Activated naive CD8-positive, alpha-beta T cell treated with anti-CD3 and anti-CD28 coated beads, Interleukin-2, amount 10 ng/mL, durations not matched to agents 7 days and 5 days (primary cell): Measurements from ENCODE around the gene SETD4. TPM values are rescaled to one million over a fixed set of nuclear protein-coding genes. Genes with fewer than 3 reads are reported as not detected.

Experiments used
- ATAC-seq: fragments of 150-1000 bp; cut with Tn5 transposase; one replicate; pipeline ENCODE4 v1.10.0; 2021; ENCODE audit warnings: low read depth, moderate library complexity
- POLR2A ChIA-PET: fragments of 350-600 bp; sonication (Branson Sonifier 250); formaldehyde crosslinking; loops from one replicate; lab custom pipeline; 2021; ENCODE audit warnings: antibody characterized with exemption; lab: Charles Lee
- DNase-seq: peaks from one replicate; pipeline ENCODE4 v3.0.0; 2021
- H3K27ac Mint-ChIP-seq: one replicate; pipeline ENCODE4 v1.8.0; 2022; ENCODE audit warnings: mild to moderate bottlenecking, mixed read lengths
- H3K27me3 Mint-ChIP-seq: one replicate; pipeline ENCODE4 v1.8.0; 2022; ENCODE audit warnings: mild to moderate bottlenecking, moderate library complexity, mixed read lengths
- H3K36me3 Mint-ChIP-seq: one replicate; pipeline ENCODE4 v1.8.0; 2021; ENCODE audit warnings: mild to moderate bottlenecking, mixed read lengths
- H3K4me1 Mint-ChIP-seq: one replicate; pipeline ENCODE4 v1.8.0; 2021; ENCODE audit warnings: mixed read lengths
- H3K4me3 Mint-ChIP-seq: one replicate; pipeline ENCODE4 v1.8.0; 2022; ENCODE audit warnings: mild to moderate bottlenecking, moderate library complexity, mixed read lengths
- H3K9me3 Mint-ChIP-seq: one replicate; pipeline ENCODE4 v1.8.0; 2021; ENCODE audit warnings: mixed read lengths
- total RNA-seq, 2 experiments: library from RNA; stranded (reverse); gene quantifications; one replicate each; pipeline ENCODE4 v1.2.3, GENCODE V29; 2021

Gene SETD4
- total RNA-seq, 2 experiments from 2014 or later: 20.5 to 29.7 TPM

GRCh38 chr21:36052860-36053714 lies 7.2 kb downstream of the SETD4 start:
- Mint-ChIP-seq H3K27ac (no peak overlapping the region), H3K4me1 (peaks cover 16% of the 10 kb centered on the region), H3K9me3 (no peaks in the 10 kb centered on the region), H3K36me3 (peaks cover 43% of the 10 kb centered on the region), H3K4me3 (no peak overlapping the region), H3K27me3 (no peaks in the 10 kb centered on the region)
- POLR2A ChIA-PET: interaction anchor here (1.3 kb wide), 1 partner anchor 24 kb away, joined by 3 read pairs; no protein-coding TSS in a partner anchor
- ATAC-seq: no peak
- DNase-seq: no peak

DNA sequence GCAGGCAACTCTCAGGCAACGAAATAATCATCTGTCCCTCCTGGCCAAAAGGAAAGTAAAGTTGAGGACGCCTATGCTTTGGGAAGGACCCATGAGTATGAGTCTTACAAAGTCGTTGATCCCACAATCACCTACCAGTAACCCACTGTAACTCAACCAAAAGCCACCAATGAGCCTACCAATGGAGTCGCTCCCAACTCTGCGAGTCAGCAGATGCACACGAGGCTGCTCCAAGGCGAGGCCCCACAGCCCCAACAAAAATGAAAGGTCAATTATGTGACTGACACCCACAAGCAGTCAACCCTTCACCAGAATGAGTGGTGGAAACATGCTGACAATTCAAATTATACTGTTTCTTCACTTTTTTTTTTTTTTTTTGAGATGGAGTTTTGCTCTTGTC lies 12.0 kb downstream of the SETD4 start:
- POLR2A ChIA-PET: no interaction called here
- H3K4me3 Mint-ChIP-seq: no peak overlapping the region
- peaks cover 3% of the 10 kb centered on the region for H3K4me1 Mint-ChIP-seq
- H3K27ac Mint-ChIP-seq: no peak overlapping the region
- DNase-seq: no peak
- no peaks in the 10 kb centered on the region for H3K27me3 Mint-ChIP-seq
- peaks cover 43% of the 10 kb centered on the region for H3K36me3 Mint-ChIP-seq
- no peak for ATAC-seq
- no peaks in the 10 kb centered on the region for H3K9me3 Mint-ChIP-seq

GRCh38 chr21:36047139-36047538 lies 13.2 kb downstream of the SETD4 start:
- ATAC-seq (no peak), DNase-seq (no peak)
- H3K4me1 Mint-ChIP-seq: peaks cover 3% of the 10 kb centered on the region
- no peak overlapping the region for H3K27ac Mint-ChIP-seq
- H3K36me3 Mint-ChIP-seq: peaks cover 43% of the 10 kb centered on the region
- no peaks in the 10 kb centered on the region for H3K9me3 Mint-ChIP-seq
- H3K4me3 Mint-ChIP-seq: no peak overlapping the region
- H3K27me3 Mint-ChIP-seq: no peaks in the 10 kb centered on the region
- POLR2A ChIA-PET: no interaction called here

- Mint-ChIP-seq H3K27me3 (no peaks in the 10 kb centered on the region), H3K9me3 (no peaks in the 10 kb centered on the region), H3K27ac (no peak overlapping the region), H3K4me1 (peaks cover 4% of the 10 kb centered on the region), H3K4me3 (no peak overlapping the region), H3K36me3 (peaks cover 43% of the 10 kb centered on the region)
- POLR2A ChIA-PET: no interaction called here
- ATAC-seq (no peak), DNase-seq (no peak)
Observed at GRCh38 chr21:36045993-36046392, 14.3 kb downstream of the SETD4 start.

DNA sequence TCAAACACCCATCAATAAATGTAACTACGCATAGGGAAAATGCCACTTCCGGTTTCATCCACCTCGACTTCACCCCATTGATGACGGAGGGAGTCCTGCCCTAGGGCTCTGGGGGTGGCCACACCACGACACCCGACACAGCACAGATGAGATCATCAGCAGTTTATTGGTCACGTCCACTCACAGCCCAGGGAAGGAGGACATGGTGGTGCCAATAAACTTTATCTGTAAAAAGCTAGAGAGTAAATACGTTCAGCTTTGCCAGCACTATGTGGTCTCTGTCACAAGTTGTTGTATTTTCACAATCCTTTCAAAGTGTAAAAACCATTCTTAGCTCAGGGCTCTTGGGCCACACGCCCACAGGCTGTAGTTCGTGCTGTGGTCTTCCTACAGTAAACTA lies 16.3 kb downstream of the SETD4 start:
- no peak for ATAC-seq
- Mint-ChIP-seq H3K4me1 (peaks cover 4% of the 10 kb centered on the region), H3K9me3 (no peaks in the 10 kb centered on the region), H3K27me3 (no peaks in the 10 kb centered on the region), H3K4me3 (no peak overlapping the region), H3K36me3 (peaks cover 29% of the 10 kb centered on the region), H3K27ac (no peak overlapping the region)
- DNase-seq: no peak
- POLR2A ChIA-PET: interaction anchor here (0.8 kb wide), 1 partner anchor 532 kb away, joined by 4 read pairs; no protein-coding TSS in a partner anchor

DNA sequence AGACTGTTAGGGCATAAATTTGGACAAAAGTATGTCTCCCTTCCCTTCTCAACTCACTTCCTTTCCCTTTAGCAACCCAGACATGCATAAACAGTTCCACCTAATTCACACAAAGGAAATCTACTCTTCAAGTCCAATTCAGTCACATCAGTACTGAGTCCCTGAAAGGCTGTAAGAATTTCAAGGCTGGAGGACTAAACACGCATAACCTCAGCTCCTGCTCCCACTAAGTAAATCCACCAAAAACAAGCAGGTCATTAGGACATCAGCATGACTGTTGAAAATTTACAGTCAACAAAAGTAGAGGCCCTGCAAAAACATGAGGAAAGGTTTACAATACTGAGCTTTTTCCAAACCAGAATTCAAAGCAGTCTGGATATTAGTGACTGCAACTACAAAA lies 18.4 kb downstream of the SETD4 start:
- POLR2A ChIA-PET: interaction anchor here (1.3 kb wide), 1 partner anchor 18 kb away, joined by 3 read pairs; no protein-coding TSS in a partner anchor
- H3K27ac Mint-ChIP-seq: no peak overlapping the region
- no peaks in the 10 kb centered on the region for H3K27me3 Mint-ChIP-seq
- ATAC-seq: no peak
- H3K36me3 Mint-ChIP-seq: peaks cover 19% of the 10 kb centered on the region
- peaks cover 2% of the 10 kb centered on the region for H3K4me1 Mint-ChIP-seq
- no peak for DNase-seq
- H3K4me3 Mint-ChIP-seq: no peak overlapping the region
- H3K9me3 Mint-ChIP-seq: no peaks in the 10 kb centered on the region

DNA sequence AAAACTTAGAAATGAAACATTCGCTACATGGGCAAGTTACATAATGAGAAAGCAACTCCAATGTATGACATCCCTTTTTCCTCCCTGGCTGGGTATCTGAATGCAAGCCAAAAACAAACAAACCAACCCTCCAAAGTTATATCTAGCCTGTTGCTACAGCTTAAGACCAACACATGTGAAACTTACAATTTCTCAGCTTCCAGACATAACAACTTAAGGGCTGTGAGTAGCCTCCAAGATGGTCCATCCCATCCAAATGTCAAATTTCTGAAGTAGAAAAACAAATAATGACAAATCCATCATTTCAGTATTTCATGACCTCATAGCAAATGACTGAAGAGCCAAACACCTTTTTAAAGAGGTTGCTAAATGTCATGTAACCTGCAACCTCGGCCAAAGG lies 19.9 kb downstream of the SETD4 start:
- Mint-ChIP-seq H3K36me3 (peaks cover 24% of the 10 kb centered on the region), H3K4me3 (no peak overlapping the region), H3K9me3 (no peaks in the 10 kb centered on the region), H3K27ac (no peak overlapping the region), H3K27me3 (no peaks in the 10 kb centered on the region), H3K4me1 (peaks cover 2% of the 10 kb centered on the region)
- no peak for ATAC-seq
- POLR2A ChIA-PET: no interaction called here
- DNase-seq: no peak

GRCh38 chr21:36039861-36040260 lies 20.5 kb downstream of the SETD4 start:
- peaks cover 2% of the 10 kb centered on the region for H3K4me1 Mint-ChIP-seq
- H3K27me3 Mint-ChIP-seq: no peaks in the 10 kb centered on the region
- no peak for DNase-seq
- no peak overlapping the region for H3K27ac Mint-ChIP-seq
- H3K4me3 Mint-ChIP-seq: no peak overlapping the region
- H3K9me3 Mint-ChIP-seq: no peaks in the 10 kb centered on the region
- peaks cover 25% of the 10 kb centered on the region for H3K36me3 Mint-ChIP-seq
- POLR2A ChIA-PET: no interaction called here
- no peak for ATAC-seq

DNA sequence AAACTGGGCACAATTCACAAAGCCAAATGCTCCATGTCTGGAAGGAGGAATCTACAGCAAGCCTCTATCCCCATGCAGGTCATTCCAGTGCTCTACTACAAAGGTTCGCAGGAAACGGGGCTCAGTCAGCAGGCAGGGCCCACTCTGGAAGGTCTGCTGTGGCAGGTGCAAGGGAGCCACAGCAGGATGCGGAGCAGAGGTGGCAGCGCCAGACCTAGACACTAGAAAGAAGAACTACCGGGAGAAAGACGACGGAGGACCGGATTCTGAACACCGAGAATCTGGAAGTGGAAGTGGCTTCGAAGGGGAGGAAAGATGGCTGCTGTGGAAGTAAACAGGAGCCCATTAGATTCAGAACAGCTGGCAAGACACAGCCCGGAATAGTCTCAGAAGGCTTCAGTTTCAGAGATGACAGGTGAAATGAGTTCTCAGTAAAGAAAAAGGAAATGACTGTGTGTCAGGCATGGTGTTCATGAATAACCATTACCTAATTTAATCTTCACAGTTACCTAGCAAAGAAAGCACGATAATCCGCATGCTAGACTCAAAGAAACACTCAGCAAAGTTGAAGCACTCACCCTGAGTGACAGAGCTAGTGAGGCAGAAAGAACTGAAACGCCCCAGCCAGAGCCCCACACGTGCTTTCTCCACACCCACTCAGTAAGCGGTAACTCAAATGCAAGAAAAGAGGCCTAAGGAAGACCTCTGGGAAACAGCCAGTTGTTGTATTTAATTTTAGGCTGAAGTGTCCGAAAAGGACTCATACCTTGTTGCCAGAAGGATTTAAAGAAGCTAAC lies 21.4 kb downstream of the SETD4 start:
- Mint-ChIP-seq H3K4me3 (no peak overlapping the region), H3K27ac (peak overlapping the region; percentile 10), H3K9me3 (no peaks in the 10 kb centered on the region), H3K27me3 (no peaks in the 10 kb centered on the region), H3K36me3 (peaks cover 19% of the 10 kb centered on the region), H3K4me1 (peaks cover 2% of the 10 kb centered on the region)
- no peak for DNase-seq
- no peak for ATAC-seq
- POLR2A ChIA-PET: no interaction called here

DNA sequence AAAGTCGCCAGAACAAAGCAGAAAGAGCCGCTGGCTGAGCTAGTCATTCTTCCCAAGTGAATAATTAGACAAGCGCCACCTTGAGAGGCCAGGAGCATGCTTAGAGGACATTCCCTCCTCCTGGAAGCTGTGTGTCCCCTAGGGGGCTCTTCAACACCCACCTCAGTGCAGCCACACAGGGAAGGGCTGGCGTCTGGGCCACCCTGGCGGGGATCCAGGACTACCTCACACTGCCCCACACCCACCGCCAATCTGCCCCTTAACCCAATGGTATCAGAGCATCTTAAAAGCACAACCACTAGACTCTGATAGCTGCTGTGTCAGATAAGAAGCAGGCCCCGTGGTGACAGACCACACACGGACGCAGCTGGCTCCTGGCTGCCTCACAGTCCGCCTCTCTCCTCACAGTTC lies 24.9 kb downstream of the SETD4 start:
- ATAC-seq (no peak), DNase-seq (no peak)
- H3K4me1 Mint-ChIP-seq: no peaks in the 10 kb centered on the region
- H3K9me3 Mint-ChIP-seq: no peaks in the 10 kb centered on the region
- no peak overlapping the region for H3K4me3 Mint-ChIP-seq
- POLR2A ChIA-PET: no interaction called here
- no peak overlapping the region for H3K27ac Mint-ChIP-seq
- H3K36me3 Mint-ChIP-seq: peaks cover 15% of the 10 kb centered on the region
- no peaks in the 10 kb centered on the region for H3K27me3 Mint-ChIP-seq

DNA sequence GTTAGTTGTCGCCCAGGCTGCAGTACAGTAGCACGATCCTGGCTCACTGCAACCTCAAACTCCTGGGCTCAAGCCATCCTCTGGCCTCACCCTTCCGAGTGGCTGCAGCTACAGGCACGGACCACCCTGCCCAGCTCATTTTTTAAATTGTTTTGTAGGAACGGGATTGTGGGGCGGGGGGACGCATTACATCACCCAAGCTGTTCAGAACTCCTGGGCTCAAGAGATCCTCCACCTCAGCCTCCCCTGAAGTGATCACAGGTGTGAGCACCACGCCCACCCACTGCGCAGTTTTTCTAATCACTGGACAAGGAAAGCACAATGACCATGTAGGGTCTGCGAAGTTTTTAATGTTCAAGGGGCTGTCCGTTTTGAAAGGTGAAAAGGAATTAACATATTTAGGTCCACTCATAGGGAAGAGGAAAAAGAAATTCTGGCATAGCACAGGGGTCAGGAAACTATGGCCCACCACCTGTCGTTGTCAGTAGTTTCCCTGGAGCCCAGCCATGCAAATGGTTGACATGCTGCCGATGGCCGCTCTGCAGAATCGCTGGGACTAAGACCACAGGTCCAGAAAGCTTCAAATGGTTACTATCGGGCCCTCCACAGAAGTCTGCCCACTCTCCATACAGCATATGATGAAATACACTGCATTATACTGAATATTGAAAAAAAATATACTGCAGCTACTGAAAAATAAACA lies 26.0 kb downstream of the SETD4 start:
- H3K27ac Mint-ChIP-seq: no peak overlapping the region
- no peaks in the 10 kb centered on the region for H3K9me3 Mint-ChIP-seq
- ATAC-seq (no peak), DNase-seq (no peak)
- POLR2A ChIA-PET: no interaction called here
- H3K4me1 Mint-ChIP-seq: no peaks in the 10 kb centered on the region
- H3K4me3 Mint-ChIP-seq: no peak overlapping the region
- no peaks in the 10 kb centered on the region for H3K27me3 Mint-ChIP-seq
- H3K36me3 Mint-ChIP-seq: peaks cover 14% of the 10 kb centered on the region

- no peaks in the 10 kb centered on the region for H3K27me3 Mint-ChIP-seq
- no peaks in the 10 kb centered on the region for H3K9me3 Mint-ChIP-seq
- no peak overlapping the region for H3K27ac Mint-ChIP-seq
- no peak for DNase-seq
- H3K36me3 Mint-ChIP-seq: peaks cover 10% of the 10 kb centered on the region
- POLR2A ChIA-PET: no interaction called here
- H3K4me1 Mint-ChIP-seq: peaks cover 5% of the 10 kb centered on the region
- H3K4me3 Mint-ChIP-seq: no peak overlapping the region
- no peak for ATAC-seq
Observed at GRCh38 chr21:36032647-36033406, 27.5 kb downstream of the SETD4 start.
